Measurements from ENCODE around the gene MBOAT1.

DNA sequence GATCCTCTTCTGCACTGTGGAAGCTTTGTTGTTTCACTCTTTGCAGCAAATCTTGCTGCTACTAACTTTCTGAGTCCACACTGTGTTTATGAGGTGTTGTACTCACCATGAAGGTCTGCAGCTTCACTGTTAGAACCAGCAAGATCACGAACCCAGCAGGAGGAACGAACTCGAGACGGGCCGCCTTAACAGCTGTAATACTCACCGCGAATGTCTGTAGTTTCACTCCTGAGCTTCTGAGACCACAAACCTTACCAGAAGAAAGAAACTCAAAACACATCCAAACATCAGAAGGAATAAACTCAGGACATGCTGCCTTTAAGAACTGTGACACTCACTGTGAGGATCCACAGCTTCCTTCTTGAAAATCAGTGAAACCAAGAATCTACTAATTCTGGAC is 48.1 kb upstream of the MBOAT1 start:
- TF ChIP-seq, protein P1, sequence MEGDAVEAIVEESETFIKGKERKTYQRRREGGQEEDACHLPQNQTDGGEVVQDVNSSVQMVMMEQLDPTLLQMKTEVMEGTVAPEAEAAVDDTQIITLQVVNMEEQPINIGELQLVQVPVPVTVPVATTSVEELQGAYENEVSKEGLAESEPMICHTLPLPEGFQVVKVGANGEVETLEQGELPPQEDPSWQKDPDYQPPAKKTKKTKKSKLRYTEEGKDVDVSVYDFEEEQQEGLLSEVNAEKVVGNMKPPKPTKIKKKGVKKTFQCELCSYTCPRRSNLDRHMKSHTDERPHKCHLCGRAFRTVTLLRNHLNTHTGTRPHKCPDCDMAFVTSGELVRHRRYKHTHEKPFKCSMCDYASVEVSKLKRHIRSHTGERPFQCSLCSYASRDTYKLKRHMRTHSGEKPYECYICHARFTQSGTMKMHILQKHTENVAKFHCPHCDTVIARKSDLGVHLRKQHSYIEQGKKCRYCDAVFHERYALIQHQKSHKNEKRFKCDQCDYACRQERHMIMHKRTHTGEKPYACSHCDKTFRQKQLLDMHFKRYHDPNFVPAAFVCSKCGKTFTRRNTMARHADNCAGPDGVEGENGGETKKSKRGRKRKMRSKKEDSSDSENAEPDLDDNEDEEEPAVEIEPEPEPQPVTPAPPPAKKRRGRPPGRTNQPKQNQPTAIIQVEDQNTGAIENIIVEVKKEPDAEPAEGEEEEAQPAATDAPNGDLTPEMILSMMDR (IDR thresholded peaks at IDR 0.05) = no peak
- TF ChIP-seq POLR2A (IDR thresholded peaks at IDR 0.05) = no peak

Measured in uterus (tissue), 2 donors.